Transverse colon (tissue), 4 donors: Measurements from ENCODE around the gene MYO7A. TPM values are rescaled to one million over a fixed set of nuclear protein-coding genes. Genes with fewer than 3 reads are reported as not detected.

Experiments used
- DNase-seq: peaks from one replicate; pipeline ENCODE4 v3.0.0-alpha.2; 2019
- H3K27ac ChIP-seq, 4 donors: fragments of 200-600 bp; sonication (generic); 2 replicates each; pipeline ENCODE4 v1.5.1; 2016 to 2018; ENCODE audit warnings: inconsistent platforms in 4 of 4
- H3K27me3 ChIP-seq: fragments of 200-600 bp; sonication (generic); 2 replicates; pipeline ENCODE4 v1.5.1; 2017; ENCODE audit warnings: inconsistent platforms
- H3K36me3 ChIP-seq, 4 donors: fragments of 200-600 bp; sonication (generic); 2 replicates each; pipeline ENCODE4 v1.5.1; 2017 to 2019; ENCODE audit warnings: inconsistent platforms in 4 of 4
- H3K4me1 ChIP-seq, 4 donors: fragments of 200-600 bp; sonication (generic); 2 replicates each; pipeline ENCODE4 v1.5.1; 2017 to 2020; ENCODE audit warnings: inconsistent platforms in 4 of 4
- H3K4me3 ChIP-seq, 4 donors: fragments of 200-600 bp; sonication (generic); 1 replicate in 1 of 4; 2 replicates in 3 of 4; pipeline versions ENCODE4 v1.5.1 to v1.6.1; 2017 to 2019; ENCODE audit warnings: inconsistent platforms in 4 of 4
- H3K9me3 ChIP-seq, 2 donors: fragments of 200-600 bp; sonication (generic); 2 replicates each; pipeline ENCODE4 v1.5.1; 2017 to 2019; ENCODE audit warnings: inconsistent platforms in 2 of 2
- EP300 ChIP-seq: sonication (generic); formaldehyde crosslinking; IDR thresholded peaks from one replicate; pipeline ENCODE4 v1.6.1; 2017; ENCODE audit warnings: antibody characterized with exemption, low read depth
- POLR2A ChIP-seq: fragments of 450-650 bp; IDR thresholded peaks from one replicate; pipeline ENCODE4 v1.6.1; 2016; ENCODE audit warnings: antibody characterized with exemption, mild to moderate bottlenecking, moderate library complexity
- POLR2AphosphoS5 ChIP-seq, 3 donors: sonication (generic); formaldehyde crosslinking; IDR thresholded peaks; one replicate each; pipeline ENCODE4 v1.6.1; 2016; ENCODE audit warnings: antibody characterized with exemption in 3 of 3
- WGBS, 2 donors: methylation state at CpG; one replicate each; pipeline ENCODE4 v1.1.5; 2018; ENCODE audit warnings: low coverage in 1 of 2; 5-methylcytosine and 5-hydroxymethylcytosine counted together
- in situ Hi-C, 4 donors: fragments of 200-750 bp; cut with MboI; loops; one replicate each; pipeline versions ENCODE4 v1.15.0 to v1.15.1; 2017; ENCODE audit warnings: low sequenced_read_pairs in 3 of 4, low pct_ligation_motif_present in 1 of 4, low pct_unique_long_range_greater_than_20kb in 1 of 4
- intact Hi-C: fragments of 100-400 bp; cut with DNase I; formaldehyde crosslinking; loops from one replicate; pipeline ENCODE4 v1.15.1; 2023; ENCODE audit warnings: low total_unique reads
- total RNA-seq, 4 donors: library from RNA; depleted of rRNA; stranded (reverse); fragments of >200 nt; gene quantifications; one replicate each; pipeline ENCODE4 v1.1.0, GENCODE V29; 2016
- TF ChIP-seq, protein P1 (sequence below), 5 experiments: fragments of 200-600 bp in 3 of 5; fragments of 450-650 bp in 2 of 5; sonication (generic) in 3 of 5; IDR thresholded peaks; 1 replicate in 2 of 5; 2 replicates in 3 of 5; pipeline ENCODE4 v1.5.1; 2016 to 2017; ENCODE audit warnings: antibody characterized with exemption in 5 of 5, inconsistent platforms in 3 of 5, mild to moderate bottlenecking in 2 of 5, moderate library complexity in 1 of 5

MYO7A gene
- total RNA-seq, 4 donors from 2014 or later, result 4.6 to 11.2 (median 5.5) TPM

DNA sequence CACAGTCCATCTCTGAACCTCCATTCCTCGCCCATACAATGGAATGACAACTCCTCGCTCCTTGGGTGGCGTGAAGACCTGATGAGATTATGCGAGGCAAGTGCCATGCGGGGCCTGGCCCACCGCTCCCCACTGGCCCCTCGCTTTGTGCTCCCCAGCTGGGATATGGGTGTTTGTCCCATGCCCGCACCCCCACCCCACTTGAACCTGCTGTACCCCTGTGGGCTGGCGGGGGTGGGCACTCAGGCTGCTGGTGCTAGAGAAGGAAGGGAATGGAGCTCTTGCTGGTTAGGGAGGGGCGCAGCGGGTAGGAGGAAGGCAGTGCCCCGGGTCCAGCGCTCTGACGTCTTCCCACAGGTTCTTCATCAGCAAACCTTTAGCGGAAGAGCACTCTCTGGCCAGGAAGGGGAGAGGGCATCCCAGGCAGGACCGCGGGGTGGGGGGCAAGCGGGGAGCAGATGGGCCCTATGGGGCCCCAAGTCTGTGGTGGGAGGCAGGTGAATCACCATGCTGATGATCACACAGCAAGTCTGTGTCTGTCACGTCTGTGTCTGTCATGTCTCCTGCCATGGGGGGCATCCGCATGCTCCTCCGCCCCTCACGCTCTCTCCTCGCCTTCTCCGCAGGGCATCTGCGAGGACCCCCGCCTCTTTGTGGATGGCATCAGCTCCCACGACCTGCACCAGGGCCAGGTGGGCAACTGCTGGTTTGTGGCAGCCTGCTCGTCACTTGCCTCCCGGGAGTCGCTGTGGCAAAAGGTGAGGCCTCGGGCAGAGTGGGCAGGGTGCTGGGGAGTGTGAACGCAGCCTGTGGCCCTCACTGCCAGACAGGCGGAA, 34.8 kb upstream of the MYO7A start:
- no peaks in the 10 kb centered on the region for H3K36me3 ChIP-seq
- H3K4me3 ChIP-seq, result no peak overlapping the region
- TF ChIP-seq POLR2A (no peak), EP300 (no peak), POLR2AphosphoS5 (IDR thresholded peaks at IDR 0.05) (no peak)
- TF ChIP-seq, protein P1, sequence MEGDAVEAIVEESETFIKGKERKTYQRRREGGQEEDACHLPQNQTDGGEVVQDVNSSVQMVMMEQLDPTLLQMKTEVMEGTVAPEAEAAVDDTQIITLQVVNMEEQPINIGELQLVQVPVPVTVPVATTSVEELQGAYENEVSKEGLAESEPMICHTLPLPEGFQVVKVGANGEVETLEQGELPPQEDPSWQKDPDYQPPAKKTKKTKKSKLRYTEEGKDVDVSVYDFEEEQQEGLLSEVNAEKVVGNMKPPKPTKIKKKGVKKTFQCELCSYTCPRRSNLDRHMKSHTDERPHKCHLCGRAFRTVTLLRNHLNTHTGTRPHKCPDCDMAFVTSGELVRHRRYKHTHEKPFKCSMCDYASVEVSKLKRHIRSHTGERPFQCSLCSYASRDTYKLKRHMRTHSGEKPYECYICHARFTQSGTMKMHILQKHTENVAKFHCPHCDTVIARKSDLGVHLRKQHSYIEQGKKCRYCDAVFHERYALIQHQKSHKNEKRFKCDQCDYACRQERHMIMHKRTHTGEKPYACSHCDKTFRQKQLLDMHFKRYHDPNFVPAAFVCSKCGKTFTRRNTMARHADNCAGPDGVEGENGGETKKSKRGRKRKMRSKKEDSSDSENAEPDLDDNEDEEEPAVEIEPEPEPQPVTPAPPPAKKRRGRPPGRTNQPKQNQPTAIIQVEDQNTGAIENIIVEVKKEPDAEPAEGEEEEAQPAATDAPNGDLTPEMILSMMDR (IDR thresholded peaks at IDR 0.05), result no peak
- intact Hi-C loops, result no loop called here
- H3K9me3 ChIP-seq, result no peaks in the 10 kb centered on the region
- no peaks in the 10 kb centered on the region for H3K27me3 ChIP-seq
- peaks cover 28 to 65% (median 43%) of the 10 kb centered on the region in 4 donors for H3K4me1 ChIP-seq
- no peak for DNase-seq
- in situ Hi-C loops, result loop anchor here in 2 of 4 donors (5.0 kb wide), 2 partner anchors 41 to 46 kb away; no protein-coding TSS in a partner anchor
- H3K27ac ChIP-seq, result peak overlapping the region in 2 of 4 donors; percentile 78 to 87
- WGBS, 2 donors, result 62 to 91% methylated on average over 3 to 32 of the region's 33 CpGs

DNA sequence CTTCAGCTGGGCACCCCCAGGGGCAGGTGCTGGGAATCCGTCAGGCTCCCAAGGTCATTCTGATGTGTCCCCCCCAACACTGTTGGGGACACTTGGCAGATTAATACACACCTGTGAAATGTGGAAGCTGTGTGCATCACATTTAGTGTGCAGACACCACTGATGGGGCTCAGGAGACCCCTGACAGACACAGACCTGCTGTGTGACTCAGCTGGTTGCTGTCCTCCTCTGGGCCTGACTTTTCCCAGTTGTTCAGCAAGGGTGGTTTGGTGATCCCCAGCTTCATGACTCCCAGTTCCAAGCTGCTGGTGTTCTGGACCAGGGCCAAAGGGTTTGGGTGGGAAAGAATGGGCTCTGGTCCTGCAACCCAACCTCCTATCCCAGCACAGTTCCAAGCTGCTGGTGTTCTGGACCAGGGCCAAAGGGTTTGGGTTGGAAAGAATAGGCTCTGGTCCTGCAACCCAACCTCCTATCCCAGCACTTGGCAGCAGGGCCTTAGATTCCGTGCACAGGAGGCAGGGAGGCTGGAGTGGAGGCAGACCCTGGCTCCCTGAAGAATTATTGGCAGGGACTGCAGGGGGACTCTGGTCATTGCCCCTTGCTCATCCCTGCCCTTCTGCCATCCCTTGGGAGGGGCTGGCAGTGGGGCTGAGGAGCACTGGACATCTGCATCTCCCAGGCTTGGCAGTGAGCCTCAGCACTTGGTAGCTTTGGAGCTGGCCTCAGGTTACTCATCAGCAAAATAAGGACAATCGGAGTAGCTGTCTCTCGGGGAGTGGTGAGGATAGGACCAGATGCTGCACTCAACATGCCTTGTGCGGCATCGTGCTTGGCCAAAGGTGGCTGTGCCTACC, 33.8 kb upstream of the MYO7A start:
- in situ Hi-C loops (loop anchor here in 2 of 4 donors (5.0 kb wide), 2 partner anchors 42 to 47 kb away; no protein-coding TSS in a partner anchor), intact Hi-C loops (no loop called here)
- Histone ChIP-seq H3K36me3 (no peaks in the 10 kb centered on the region), H3K9me3 (no peaks in the 10 kb centered on the region), H3K4me3 (no peak overlapping the region), H3K27me3 (no peaks in the 10 kb centered on the region), H3K4me1 (peaks cover 20 to 56% (median 34%) of the 10 kb centered on the region in 4 donors), H3K27ac (peak overlapping the region; percentile 78 to 92 (median 88))
- DNase-seq, result no peak
- TF ChIP-seq, protein P1 (IDR thresholded peaks at IDR 0.05), result no peak
- TF ChIP-seq POLR2A (no peak), EP300 (no peak), POLR2AphosphoS5 (IDR thresholded peaks at IDR 0.05) (no peak)
- WGBS, 2 donors, result 73% methylated on average over 6 of the region's 6 CpGs; no CpG with 5 or more reads in 1 of the 2 donors

DNA sequence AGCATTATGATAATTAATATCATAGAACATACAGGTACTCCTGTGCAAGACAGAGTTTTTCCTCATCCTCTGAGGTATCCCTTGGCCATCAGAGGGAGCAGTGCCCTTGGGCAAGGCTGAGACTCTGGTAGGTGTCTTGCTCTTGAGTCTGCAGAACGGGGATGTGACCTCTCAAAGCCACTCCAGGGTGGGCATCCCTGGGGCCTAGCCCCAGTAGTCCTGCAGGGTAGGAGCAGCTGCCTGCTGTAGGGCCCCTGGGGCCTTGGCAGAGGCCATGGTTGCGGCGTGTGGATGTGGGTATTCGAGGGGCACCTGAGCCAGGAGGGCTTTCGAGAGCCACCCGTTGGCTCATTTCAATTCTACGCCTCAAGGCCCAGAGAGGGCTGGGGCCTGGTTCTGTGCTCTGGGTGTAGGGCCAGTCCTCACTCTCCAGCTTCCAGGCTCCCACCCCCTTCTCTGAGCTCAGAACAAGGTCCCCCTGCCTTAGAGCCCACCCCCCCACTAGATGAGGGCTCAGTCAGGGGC, 33.1 kb upstream of the MYO7A start:
- 88% methylated on average over 7 of the region's 7 CpGs; no CpG with 5 or more reads in 1 of the 2 donors for WGBS, 2 donors
- H3K4me1 ChIP-seq, result peaks cover 16 to 49% (median 32%) of the 10 kb centered on the region in 4 donors
- H3K4me3 ChIP-seq, result no peak overlapping the region
- no peaks in the 10 kb centered on the region for H3K27me3 ChIP-seq
- TF ChIP-seq POLR2A (no peak), EP300 (no peak), POLR2AphosphoS5 (IDR thresholded peaks at IDR 0.05) (no peak)
- TF ChIP-seq, protein P1 (IDR thresholded peaks at IDR 0.05), result no peak
- intact Hi-C loops, result no loop called here
- in situ Hi-C loops, result loop anchor here in 2 of 4 donors (5.0 kb wide), 2 partner anchors 43 to 48 kb away; no protein-coding TSS in a partner anchor
- H3K36me3 ChIP-seq, result no peaks in the 10 kb centered on the region
- no peaks in the 10 kb centered on the region for H3K9me3 ChIP-seq
- H3K27ac ChIP-seq, result peak overlapping the region; percentile 78 to 92 (median 88)
- no peak for DNase-seq
